Spleen (tissue), 11 donors: ENCODE results near the gene ACKR3. TPM values are rescaled to one million over a fixed set of nuclear protein-coding genes. Genes with fewer than 3 reads are reported as not detected.

ENCODE experiments used
- DNase-seq: peaks from one replicate; pipeline ENCODE4 v3.0.0-alpha.2; 2020
- H3K27ac ChIP-seq, 8 donors: fragments of 200-600 bp; sonication (generic) in 7 of 8; 1 replicate in 4 of 8; 2 replicates in 4 of 8; pipeline versions ENCODE4 v1.5.0 to v1.8.0; 2016 to 2021; ENCODE audit warnings: inconsistent platforms in 4 of 8, mild to moderate bottlenecking in 4 of 8, moderate library complexity in 1 of 8
- H3K27me3 ChIP-seq, 7 donors: fragments of 200-600 bp; sonication (generic) in 6 of 7; replicated peaks in 1 of 7; 1 replicate in 4 of 7; 2 replicates in 3 of 7; pipeline versions ENCODE4 v1.5.0 to v1.8.0; 2016 to 2021; ENCODE audit warnings: inconsistent platforms in 3 of 7, mild to moderate bottlenecking in 1 of 7
- H3K36me3 ChIP-seq, 6 donors: fragments of 200-600 bp; sonication (generic) in 5 of 6; 1 replicate in 4 of 6; 2 replicates in 2 of 6; pipeline versions ENCODE4 v1.5.0 to v1.8.0; 2016 to 2021; ENCODE audit warnings: inconsistent platforms in 2 of 6
- H3K4me1 ChIP-seq, 6 donors: fragments of 200-600 bp; sonication (generic) in 5 of 6; 1 replicate in 3 of 6; 2 replicates in 3 of 6; pipeline versions ENCODE4 v1.5.0 to v1.8.0; 2016 to 2021; ENCODE audit warnings: inconsistent platforms in 3 of 6
- H3K4me3 ChIP-seq, 8 donors: fragments of 200-600 bp; sonication (generic) in 7 of 8; 1 replicate in 4 of 8; 2 replicates in 4 of 8; pipeline versions ENCODE4 v1.5.0 to v1.8.0; 2016 to 2021; ENCODE audit warnings: inconsistent platforms in 4 of 8, mild to moderate bottlenecking in 4 of 8, moderate library complexity in 2 of 8
- H3K9me3 ChIP-seq, 8 donors: fragments of 200-600 bp; sonication (generic) in 7 of 8; 1 replicate in 4 of 8; 2 replicates in 4 of 8; pipeline versions ENCODE4 v1.5.0 to v1.8.0; 2016 to 2021; ENCODE audit warnings: inconsistent platforms in 4 of 8
- POLR2A ChIP-seq, 3 donors: fragments of 450-650 bp; IDR thresholded peaks; one replicate each; pipeline ENCODE4 v1.5.1; 2017; ENCODE audit warnings: antibody characterized with exemption in 3 of 3, mild to moderate bottlenecking in 1 of 3
- POLR2AphosphoS5 ChIP-seq, 3 donors: sonication (generic); formaldehyde crosslinking; IDR thresholded peaks; one replicate each; pipeline ENCODE4 v1.5.1; 2017; ENCODE audit warnings: antibody characterized with exemption in 3 of 3
- WGBS, 5 donors: extraction: QIAGEN DNeasy Blood & Tissue Kit in 3 of 5; methylation state at CpG; one replicate each; pipeline versions ENCODE4 v1.1.5 to v1.1.7; 2013 to 2018; 5-methylcytosine and 5-hydroxymethylcytosine counted together
- intact Hi-C: fragments of 100-400 bp; cut with DNase I; formaldehyde crosslinking; loops from one replicate; pipeline ENCODE4 v1.15.0; 2023; ENCODE audit warnings: low total_unique reads
- polyA plus RNA-seq, 3 donors: library from polyadenylated mRNA; stranded (reverse); fragments of 200-250 nt; gene quantifications; one replicate each; pipeline ENCODE4 v1.2.1, GENCODE V29; 2013
- total RNA-seq, 7 donors: library from RNA; depleted of rRNA in 3 of 7; stranded (reverse); fragments of >200 nt in 3 of 7; fragmentation: NEBNext Ultra II Directional in 4 of 7; extraction: Animal tissue kit (Norgen Biotek cat#: 25700) in 4 of 7; gene quantifications; one replicate each; pipeline versions ENCODE4 v1.1.0 to v1.2.1, GENCODE V29; 2016 to 2021
- TF ChIP-seq, protein P1 (sequence below), 11 experiments: fragments of 200-600 bp in 7 of 11; fragments of 450-650 bp in 4 of 11; sonication (generic) in 4 of 11; IDR thresholded peaks in 8 of 11; conservative IDR thresholded peaks in 3 of 11; 1 replicate in 7 of 11; 2 replicates in 4 of 11; pipeline versions ENCODE4 v1.4.0 to v1.8.0; 2016 to 2021; ENCODE audit warnings: antibody characterized with exemption in 11 of 11, inconsistent platforms in 4 of 11, mild to moderate bottlenecking in 1 of 11
- donor health status: healthy with polysubstance abuse.
- donor health status: DM: no; HTN: no; CAD: no; lungs with moderate emphysema.
- donor health status: DM: no; HTN: no; CAD: no.
- donor health status: Bipolar disorder and iron deficiency.
- donor health status: healthy.
- donor health status: DM: no; HTN: no; CAD: no.
- donor health status: DM: yes; HTN: yes; CAD: no.

The ACKR3 gene
- total and polyA plus RNA-seq, 10 donors: 11.5 to 164 (median 67.0) TPM

DNA sequence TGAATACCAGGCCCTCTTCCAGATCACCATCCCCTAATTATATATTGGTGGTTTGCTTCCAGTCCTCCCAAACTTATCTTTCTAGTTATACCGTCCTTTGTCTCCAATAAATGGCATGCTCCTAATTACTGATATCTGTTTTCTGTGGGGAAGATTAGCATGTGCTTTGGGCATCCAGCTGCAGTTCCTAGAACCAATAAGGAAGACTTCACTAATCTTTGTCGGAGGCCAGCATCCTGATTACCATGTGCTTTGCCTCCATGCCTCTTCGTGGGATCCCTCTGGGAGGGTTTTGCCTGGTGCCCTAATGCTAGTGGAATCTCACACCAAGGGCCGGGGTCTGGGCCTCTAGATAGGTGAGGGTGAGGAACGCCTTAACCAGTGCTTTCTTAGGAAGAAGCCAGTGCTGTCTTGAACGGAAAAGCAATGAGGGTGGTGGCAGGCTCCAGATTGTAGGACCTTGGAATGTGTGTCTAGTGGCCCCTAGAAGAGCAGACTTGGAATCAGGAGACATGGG is 47.7 kb downstream of the ACKR3 start:
- TF ChIP-seq POLR2A (IDR thresholded peaks at IDR 0.05) (no peak), POLR2AphosphoS5 (IDR thresholded peaks at IDR 0.05) (no peak)
- TF ChIP-seq, protein P1, sequence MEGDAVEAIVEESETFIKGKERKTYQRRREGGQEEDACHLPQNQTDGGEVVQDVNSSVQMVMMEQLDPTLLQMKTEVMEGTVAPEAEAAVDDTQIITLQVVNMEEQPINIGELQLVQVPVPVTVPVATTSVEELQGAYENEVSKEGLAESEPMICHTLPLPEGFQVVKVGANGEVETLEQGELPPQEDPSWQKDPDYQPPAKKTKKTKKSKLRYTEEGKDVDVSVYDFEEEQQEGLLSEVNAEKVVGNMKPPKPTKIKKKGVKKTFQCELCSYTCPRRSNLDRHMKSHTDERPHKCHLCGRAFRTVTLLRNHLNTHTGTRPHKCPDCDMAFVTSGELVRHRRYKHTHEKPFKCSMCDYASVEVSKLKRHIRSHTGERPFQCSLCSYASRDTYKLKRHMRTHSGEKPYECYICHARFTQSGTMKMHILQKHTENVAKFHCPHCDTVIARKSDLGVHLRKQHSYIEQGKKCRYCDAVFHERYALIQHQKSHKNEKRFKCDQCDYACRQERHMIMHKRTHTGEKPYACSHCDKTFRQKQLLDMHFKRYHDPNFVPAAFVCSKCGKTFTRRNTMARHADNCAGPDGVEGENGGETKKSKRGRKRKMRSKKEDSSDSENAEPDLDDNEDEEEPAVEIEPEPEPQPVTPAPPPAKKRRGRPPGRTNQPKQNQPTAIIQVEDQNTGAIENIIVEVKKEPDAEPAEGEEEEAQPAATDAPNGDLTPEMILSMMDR (IDR thresholded peaks at IDR 0.05 in 8 of 11, conservative IDR thresholded peaks at IDR 0.05 in 3 of 11): no peak
- Histone ChIP-seq H3K9me3 (no peaks in the 10 kb centered on the region), H3K27ac (no peak overlapping the region), H3K4me1 (no peaks in the 10 kb centered on the region), H3K27me3 (peaks cover 0 to 30% (median 0%) of the 10 kb centered on the region in 7 donors), H3K4me3 (no peak overlapping the region), H3K36me3 (no peaks in the 10 kb centered on the region)
- DNase-seq: no peak
- intact Hi-C loops: no loop called here
- 85 to 94% (median 91%) methylated on average over 6 of the region's 6 CpGs for WGBS, 5 donors

DNA sequence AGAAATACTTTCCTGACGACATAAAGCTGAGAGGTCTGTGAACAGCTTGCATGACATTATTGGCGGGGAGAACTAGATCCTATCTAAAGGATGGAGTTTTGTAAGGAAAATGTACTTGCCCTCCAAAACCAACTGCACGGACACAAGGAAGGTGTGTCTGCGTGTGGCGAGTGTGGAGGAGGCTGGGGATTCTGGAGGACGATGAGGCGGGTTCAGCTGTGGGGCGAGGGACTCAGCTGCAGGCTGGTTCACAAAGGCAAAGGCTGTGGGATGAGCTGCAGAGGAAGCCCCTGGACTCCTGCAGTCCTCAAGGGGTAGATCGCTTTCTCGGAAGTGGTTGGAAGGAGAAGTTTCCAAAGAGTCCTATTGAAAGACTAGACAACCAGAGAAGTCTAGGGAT is 48.2 kb downstream of the ACKR3 start:
- no peaks in the 10 kb centered on the region for H3K36me3 ChIP-seq
- intact Hi-C loops: no loop called here
- no peak overlapping the region for H3K27ac ChIP-seq
- peaks cover 0 to 27% (median 0%) of the 10 kb centered on the region in 7 donors for H3K27me3 ChIP-seq
- 91 to 96% (median 93%) methylated on average over 10 of the region's 10 CpGs for WGBS, 5 donors
- H3K9me3 ChIP-seq: no peaks in the 10 kb centered on the region
- TF ChIP-seq POLR2A (IDR thresholded peaks at IDR 0.05): no peak
- TF ChIP-seq, protein P1 (IDR thresholded peaks at IDR 0.05 in 8 of 11, conservative IDR thresholded peaks at IDR 0.05 in 3 of 11): no peak
- TF ChIP-seq POLR2AphosphoS5 (IDR thresholded peaks at IDR 0.05): no peak
- DNase-seq: no peak
- no peak overlapping the region for H3K4me3 ChIP-seq
- no peaks in the 10 kb centered on the region for H3K4me1 ChIP-seq

DNA sequence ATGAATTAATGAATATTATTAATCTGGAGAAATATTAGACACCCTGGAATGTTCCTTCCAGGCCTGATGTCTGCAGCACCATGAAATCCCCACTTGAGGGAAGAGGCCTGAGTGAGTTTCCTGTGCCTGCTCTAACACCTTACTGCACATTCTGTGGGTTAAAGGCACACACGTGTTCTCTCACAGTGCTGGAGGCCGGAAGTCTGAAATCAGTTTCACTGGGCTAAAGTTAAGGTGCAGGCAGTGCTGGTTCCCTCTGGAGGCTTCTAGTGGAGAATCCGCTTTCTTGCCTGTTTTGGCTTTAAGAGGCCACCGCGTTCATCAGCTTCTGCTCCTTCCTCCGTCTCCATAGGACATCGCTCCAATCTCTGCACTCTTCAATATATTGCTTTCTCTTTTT is 48.7 kb downstream of the ACKR3 start:
- no peak overlapping the region for H3K4me3 ChIP-seq
- no peaks in the 10 kb centered on the region for H3K36me3 ChIP-seq
- intact Hi-C loops: no loop called here
- no peaks in the 10 kb centered on the region for H3K9me3 ChIP-seq
- H3K27me3 ChIP-seq: peaks cover 0 to 21% (median 0%) of the 10 kb centered on the region in 7 donors
- H3K4me1 ChIP-seq: no peaks in the 10 kb centered on the region
- TF ChIP-seq, protein P1 (IDR thresholded peaks at IDR 0.05 in 8 of 11, conservative IDR thresholded peaks at IDR 0.05 in 3 of 11): no peak
- TF ChIP-seq POLR2AphosphoS5 (IDR thresholded peaks at IDR 0.05) (no peak), POLR2A (IDR thresholded peaks at IDR 0.05) (no peak)
- WGBS, 5 donors: 81 to 88% (median 86%) methylated on average over 7 of the region's 7 CpGs
- no peak for DNase-seq
- no peak overlapping the region for H3K27ac ChIP-seq

DNA sequence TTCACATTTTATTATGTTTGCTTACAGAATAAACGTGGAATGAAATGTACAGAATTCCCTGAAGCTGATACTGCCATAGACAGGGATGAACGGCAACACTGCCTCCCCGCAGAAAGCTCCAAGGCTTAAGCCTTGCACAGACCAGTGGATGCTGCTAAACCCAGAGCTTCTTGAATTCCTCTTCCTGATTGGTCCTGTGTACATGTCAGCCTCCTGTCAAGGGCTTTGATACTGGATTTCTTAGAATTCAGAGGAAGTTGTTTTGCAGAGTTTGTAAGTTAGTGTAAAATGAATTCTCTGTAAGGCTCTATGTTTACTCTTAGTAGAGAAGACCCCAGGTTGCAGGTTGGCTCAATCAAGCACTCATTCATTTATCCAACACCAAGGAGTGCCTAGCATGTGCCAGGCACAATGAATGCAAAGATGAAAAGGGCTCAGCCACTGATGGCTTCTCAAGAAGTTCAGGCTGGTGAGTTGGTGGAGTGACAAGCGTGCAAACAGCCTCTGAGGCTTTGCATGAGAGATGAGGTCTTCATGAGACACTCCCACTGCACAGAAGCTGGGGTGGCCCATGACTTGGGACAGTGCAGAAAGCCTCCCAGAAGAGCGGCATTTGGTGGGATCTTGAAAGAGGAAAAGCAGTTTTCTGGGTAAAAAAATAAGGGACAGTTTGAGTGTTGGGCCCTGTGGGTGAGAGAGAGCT is 50.4 kb downstream of the ACKR3 start:
- Histone ChIP-seq H3K4me1 (no peaks in the 10 kb centered on the region), H3K27ac (no peak overlapping the region), H3K36me3 (no peaks in the 10 kb centered on the region), H3K27me3 (peaks cover 0 to 11% (median 0%) of the 10 kb centered on the region in 7 donors), H3K9me3 (no peaks in the 10 kb centered on the region), H3K4me3 (no peak overlapping the region)
- intact Hi-C loops: no loop called here
- TF ChIP-seq, protein P1 (IDR thresholded peaks at IDR 0.05 in 8 of 11, conservative IDR thresholded peaks at IDR 0.05 in 3 of 11): no peak
- TF ChIP-seq POLR2A (IDR thresholded peaks at IDR 0.05) (no peak), POLR2AphosphoS5 (IDR thresholded peaks at IDR 0.05) (no peak)
- 78 to 84% (median 82%) methylated on average over 5 of the region's 5 CpGs for WGBS, 5 donors
- DNase-seq: no peak
